Body of pancreas (tissue), 4 donors: ENCODE data around the gene LAIR2. TPM values are rescaled to one million over a fixed set of nuclear protein-coding genes. Genes with fewer than 3 reads are reported as not detected.
A peak's percentile ranks its signal among the peaks of the same experiment; 100 is the strongest.

Experiments used
- ATAC-seq: fragments of 150-250 bp; one replicate; pipeline ENCODE4 v1.9.1; 2016
- DNase-seq, 4 donors: peaks; one replicate each; pipeline ENCODE4 v3.0.0-alpha.2; 2019
- H3K27ac ChIP-seq, 4 donors: fragments of 200-600 bp; sonication (generic); 1 replicate in 3 of 4; 2 replicates in 1 of 4; pipeline versions ENCODE4 v1.5.1 to v1.6.1; 2016 to 2019; ENCODE audit warnings: mild to moderate bottlenecking in 1 of 4, mixed read lengths in 1 of 4, moderate library complexity in 1 of 4
- H3K27me3 ChIP-seq, 2 donors: fragments of 200-600 bp; sonication (generic); one replicate each; pipeline ENCODE4 v1.6.0; 2016; ENCODE audit warnings: mild to moderate bottlenecking in 1 of 2
- H3K36me3 ChIP-seq, 2 donors: fragments of 200-600 bp; sonication (generic); replicated peaks in 1 of 2; 2 replicates each; pipeline ENCODE4 v1.5.1; 2016; ENCODE audit warnings: low read depth in 2 of 2; ENCODE audit not compliant: insufficient read depth in 1 of 2
- H3K4me1 ChIP-seq: fragments of 200-600 bp; sonication (generic); one replicate; pipeline ENCODE4 v1.6.0; 2016
- H3K4me3 ChIP-seq, 2 donors: fragments of 200-600 bp; sonication (generic); 1 replicate in 1 of 2; 2 replicates in 1 of 2; pipeline ENCODE4 v1.5.1; 2016 to 2019
- H3K9me3 ChIP-seq, 3 donors: fragments of 200-600 bp; sonication (generic); 1 replicate in 2 of 3; 2 replicates in 1 of 3; pipeline ENCODE4 v1.5.1; 2016
- CTCF ChIP-seq, 7 experiments: fragments of 450-650 bp in 4 of 7; fragments of 200-600 bp in 3 of 7; sonication (generic) in 3 of 7; IDR thresholded peaks; one replicate each; pipeline ENCODE4 v1.5.1; 2016 to 2019; ENCODE audit warnings: antibody characterized with exemption in 7 of 7
- POLR2A ChIP-seq, 3 donors: fragments of 450-650 bp; IDR thresholded peaks; one replicate each; pipeline ENCODE4 v1.6.1; 2016; ENCODE audit warnings: antibody characterized with exemption in 3 of 3, mild to moderate bottlenecking in 2 of 3
- WGBS, 2 donors: methylation state at CpG; one replicate each; pipeline ENCODE4 v1.1.5; 2017; 5-methylcytosine and 5-hydroxymethylcytosine counted together
- intact Hi-C: fragments of 100-400 bp; cut with DNase I; formaldehyde crosslinking; loops from one replicate; pipeline ENCODE4 v1.15.1; 2023
- total RNA-seq, 2 donors: library from RNA; depleted of rRNA; stranded (reverse); fragments of >200 nt; gene quantifications; one replicate each; pipeline ENCODE4 v1.1.0, GENCODE V29; 2016

The LAIR2 gene
- total RNA-seq, 2 donors from 2014 or later, result not detected

- WGBS, 2 donors, result 70 to 72% methylated on average over 12 to 16 of the region's 16 CpGs
- H3K9me3 ChIP-seq, result no peaks in the 10 kb centered on the region
- no peaks in the 10 kb centered on the region for H3K4me1 ChIP-seq
- TF ChIP-seq POLR2A (IDR thresholded peaks at IDR 0.05) (no peak), CTCF (IDR thresholded peaks at IDR 0.05) (no peak)
- no peak overlapping the region for H3K4me3 ChIP-seq
- H3K27me3 ChIP-seq, result no peaks in the 10 kb centered on the region
- no peak overlapping the region for H3K27ac ChIP-seq
- no peaks in the 10 kb centered on the region for H3K36me3 ChIP-seq
- intact Hi-C loops, result no loop called here
- DNase-seq (no peak), ATAC-seq (no peak)
These were observed 46.2 kb downstream of the LAIR2 start for GRCh38 chr19:54548806-54549205.

- Histone ChIP-seq H3K36me3 (no peaks in the 10 kb centered on the region), H3K4me1 (no peaks in the 10 kb centered on the region), H3K27me3 (no peaks in the 10 kb centered on the region), H3K9me3 (no peaks in the 10 kb centered on the region), H3K27ac (no peak overlapping the region), H3K4me3 (no peak overlapping the region)
- WGBS, 2 donors, result 60 to 67% methylated on average over 3 to 14 of the region's 14 CpGs
- ATAC-seq (no peak), DNase-seq (no peak)
- TF ChIP-seq CTCF (IDR thresholded peaks at IDR 0.05), result no peak
- no peak for TF ChIP-seq POLR2A (IDR thresholded peaks at IDR 0.05)
- intact Hi-C loops, result no loop called here
These were observed 46.6 kb downstream of the LAIR2 start for GRCh38 chr19:54549224-54549623.

- DNase-seq (no peak), ATAC-seq (no peak)
- H3K27me3 ChIP-seq, result no peaks in the 10 kb centered on the region
- H3K9me3 ChIP-seq, result no peaks in the 10 kb centered on the region
- 71 to 84% methylated on average over 6 of the region's 6 CpGs for WGBS, 2 donors
- H3K4me1 ChIP-seq, result no peaks in the 10 kb centered on the region
- TF ChIP-seq POLR2A (IDR thresholded peaks at IDR 0.05), result no peak
- no peak for TF ChIP-seq CTCF (IDR thresholded peaks at IDR 0.05)
- intact Hi-C loops, result no loop called here
- no peak overlapping the region for H3K27ac ChIP-seq
- no peaks in the 10 kb centered on the region for H3K36me3 ChIP-seq
- no peak overlapping the region for H3K4me3 ChIP-seq
These were observed 48.7 kb downstream of the LAIR2 start for GRCh38 chr19:54551293-54551692.

- DNase-seq (peak in 1 of 4 donors; percentile 29), ATAC-seq (no peak)
- 68 to 70% methylated on average over 13 to 22 of the region's 22 CpGs for WGBS, 2 donors
These were observed 49.6 kb downstream of the LAIR2 start for GRCh38 chr19:54551950-54552912.

More at GRCh38 chr19:54551950-54552912, 49.6 kb downstream of the LAIR2 start:
- no peaks in the 10 kb centered on the region for H3K27me3 ChIP-seq
- no peaks in the 10 kb centered on the region for H3K9me3 ChIP-seq
- no peak overlapping the region for H3K27ac ChIP-seq
- H3K4me3 ChIP-seq, result no peak overlapping the region
- H3K4me1 ChIP-seq, result no peaks in the 10 kb centered on the region
- no peaks in the 10 kb centered on the region for H3K36me3 ChIP-seq
- no peak for TF ChIP-seq POLR2A (IDR thresholded peaks at IDR 0.05)
- TF ChIP-seq CTCF (IDR thresholded peaks at IDR 0.05), result no peak
- intact Hi-C loops, result no loop called here
